ENCODE data around the gene GATA6.

GRCh38 chr18:22229456-22230124 lies 60.2 kb downstream of the GATA6 start:
- TF ChIP-seq, protein P1, sequence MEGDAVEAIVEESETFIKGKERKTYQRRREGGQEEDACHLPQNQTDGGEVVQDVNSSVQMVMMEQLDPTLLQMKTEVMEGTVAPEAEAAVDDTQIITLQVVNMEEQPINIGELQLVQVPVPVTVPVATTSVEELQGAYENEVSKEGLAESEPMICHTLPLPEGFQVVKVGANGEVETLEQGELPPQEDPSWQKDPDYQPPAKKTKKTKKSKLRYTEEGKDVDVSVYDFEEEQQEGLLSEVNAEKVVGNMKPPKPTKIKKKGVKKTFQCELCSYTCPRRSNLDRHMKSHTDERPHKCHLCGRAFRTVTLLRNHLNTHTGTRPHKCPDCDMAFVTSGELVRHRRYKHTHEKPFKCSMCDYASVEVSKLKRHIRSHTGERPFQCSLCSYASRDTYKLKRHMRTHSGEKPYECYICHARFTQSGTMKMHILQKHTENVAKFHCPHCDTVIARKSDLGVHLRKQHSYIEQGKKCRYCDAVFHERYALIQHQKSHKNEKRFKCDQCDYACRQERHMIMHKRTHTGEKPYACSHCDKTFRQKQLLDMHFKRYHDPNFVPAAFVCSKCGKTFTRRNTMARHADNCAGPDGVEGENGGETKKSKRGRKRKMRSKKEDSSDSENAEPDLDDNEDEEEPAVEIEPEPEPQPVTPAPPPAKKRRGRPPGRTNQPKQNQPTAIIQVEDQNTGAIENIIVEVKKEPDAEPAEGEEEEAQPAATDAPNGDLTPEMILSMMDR (IDR thresholded peaks at IDR 0.05) = no peak
- TF ChIP-seq POLR2A (IDR thresholded peaks at IDR 0.05) = no peak

Measured in body of pancreas (tissue), 4 donors.